ENCODE data around the gene MTX2. TPM values are rescaled to one million over a fixed set of nuclear protein-coding genes. Genes with fewer than 3 reads are reported as not detected.
"Not testable (repeated sequence)": the region's sequence is repeated elsewhere in the genome, so short reads cannot be mapped to it uniquely, and the experiment has no call there.

MTX2 gene
- total and polyA plus RNA-seq, 4 donors = 18.0 to 31.3 (median 22.5) TPM

- WGBS, 2 donors = 82 to 86% methylated on average over 3 of the region's 3 CpGs
- no peaks in the 10 kb centered on the region for H3K9me3 ChIP-seq (ENCODE audit: control insufficient read depth, low read length)
- intact Hi-C loops (cut with DNase I) = no loop called here
These were observed 27.8 kb downstream of the MTX2 start for GRCh38 chr2:176297067-176297466.

DNA sequence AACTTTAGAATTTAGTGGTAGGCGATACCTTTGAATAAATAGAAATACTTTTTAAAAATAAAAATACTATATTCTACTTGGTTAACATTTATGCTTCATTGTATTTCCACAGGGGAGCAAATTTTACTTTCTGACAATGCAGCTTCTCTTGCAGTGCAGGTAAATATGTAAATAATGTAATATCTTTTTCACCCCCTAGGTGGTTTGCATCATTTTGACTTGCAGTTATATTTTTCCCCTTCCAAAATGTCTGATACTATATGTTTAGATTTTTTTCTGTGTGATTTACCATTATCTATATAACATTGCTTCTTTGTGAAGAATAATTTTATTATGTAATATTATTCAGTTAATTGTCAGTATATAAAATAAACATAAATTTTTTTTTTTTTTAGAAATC is 28.5 kb downstream of the MTX2 start:
- no peak for ATAC-seq (ENCODE audit: low FRiP score)
- intact Hi-C loops (cut with DNase I) = no loop called here

More at GRCh38 chr2:176297067-176297466, 27.8 kb downstream of the MTX2 start:
- Histone ChIP-seq H3K27me3 (ENCODE audit: control insufficient read depth in 1 of 2, insufficient read depth in 2 of 2, low read length in 1 of 2) (no peaks in the 10 kb centered on the region), H3K36me3 (ENCODE audit: control insufficient read depth in 1 of 2, insufficient read depth in 2 of 2, low read length in 1 of 2) (peaks cover 0 to 2% of the 10 kb centered on the region in 2 donors), H3K27ac (ENCODE audit: low read depth in 1 of 2, low read length in 2 of 2) (no peak overlapping the region), H3K4me3 (ENCODE audit: low read length in 2 of 2) (no peak overlapping the region), H3K4me1 (ENCODE audit: control insufficient read depth in 1 of 2, insufficient read depth in 2 of 2, low read length in 2 of 2) (no peaks in the 10 kb centered on the region)
- no peak for DNase-seq
- ATAC-seq (ENCODE audit: low FRiP score) = no peak

GRCh38 chr2:176306020-176306419 is 36.8 kb downstream of the MTX2 start:
- H3K27ac ChIP-seq (ENCODE audit: low read depth in 1 of 2, low read length in 2 of 2); H3K36me3 ChIP-seq (ENCODE audit: control insufficient read depth in 1 of 2, insufficient read depth in 2 of 2, low read length in 1 of 2); H3K27me3 ChIP-seq (ENCODE audit: control insufficient read depth in 1 of 2, insufficient read depth in 2 of 2, low read length in 1 of 2); H3K4me1 ChIP-seq (ENCODE audit: control insufficient read depth in 1 of 2, insufficient read depth in 2 of 2, low read length in 2 of 2); H3K4me3 ChIP-seq (ENCODE audit: low read length in 2 of 2); DNase-seq; ATAC-seq (ENCODE audit: low FRiP score); H3K9me3 ChIP-seq (ENCODE audit: control insufficient read depth, low read length); intact Hi-C loops (cut with DNase I): not testable (repeated sequence)
- WGBS, 2 donors = 93 to 100% methylated on average over 1 of the region's 1 CpG

More for the DNA sequence above, 28.5 kb downstream of the MTX2 start:
- WGBS, 2 donors = 96 to 99% methylated on average over 1 of the region's 1 CpG
- H3K4me1 ChIP-seq (ENCODE audit: control insufficient read depth in 1 of 2, insufficient read depth in 2 of 2, low read length in 2 of 2) = no peaks in the 10 kb centered on the region
- no peak overlapping the region for H3K27ac ChIP-seq (ENCODE audit: low read depth in 1 of 2, low read length in 2 of 2)
- H3K9me3 ChIP-seq (ENCODE audit: control insufficient read depth, low read length) = no peaks in the 10 kb centered on the region
- no peaks in the 10 kb centered on the region for H3K27me3 ChIP-seq (ENCODE audit: control insufficient read depth in 1 of 2, insufficient read depth in 2 of 2, low read length in 1 of 2)
- no peak for DNase-seq
- peaks cover 0 to 2% of the 10 kb centered on the region in 2 donors for H3K36me3 ChIP-seq (ENCODE audit: control insufficient read depth in 1 of 2, insufficient read depth in 2 of 2, low read length in 1 of 2)
- H3K4me3 ChIP-seq (ENCODE audit: low read length in 2 of 2) = no peak overlapping the region

GRCh38 chr2:176317199-176317598 is 48.0 kb downstream of the MTX2 start:
- Histone ChIP-seq H3K9me3 (ENCODE audit: control insufficient read depth, low read length) (no peaks in the 10 kb centered on the region), H3K4me1 (ENCODE audit: control insufficient read depth in 1 of 2, insufficient read depth in 2 of 2, low read length in 2 of 2) (no peaks in the 10 kb centered on the region), H3K27me3 (ENCODE audit: control insufficient read depth in 1 of 2, insufficient read depth in 2 of 2, low read length in 1 of 2) (no peaks in the 10 kb centered on the region), H3K36me3 (ENCODE audit: control insufficient read depth in 1 of 2, insufficient read depth in 2 of 2, low read length in 1 of 2) (peaks cover 0 to 3% of the 10 kb centered on the region in 2 donors), H3K4me3 (ENCODE audit: low read length in 2 of 2) (no peak overlapping the region), H3K27ac (ENCODE audit: low read depth in 1 of 2, low read length in 2 of 2) (no peak overlapping the region)
- DNase-seq (no peak), ATAC-seq (ENCODE audit: low FRiP score) (no peak)
- intact Hi-C loops (cut with DNase I) = no loop called here

GRCh38 chr2:176317623-176318065 is 48.4 kb downstream of the MTX2 start:
- peaks cover 0 to 3% of the 10 kb centered on the region in 2 donors for H3K36me3 ChIP-seq (ENCODE audit: control insufficient read depth in 1 of 2, insufficient read depth in 2 of 2, low read length in 1 of 2)
- no peaks in the 10 kb centered on the region for H3K9me3 ChIP-seq (ENCODE audit: control insufficient read depth, low read length)
- DNase-seq = no peak
- H3K4me3 ChIP-seq (ENCODE audit: low read length in 2 of 2) = no peak overlapping the region
- H3K27ac ChIP-seq (ENCODE audit: low read depth in 1 of 2, low read length in 2 of 2) = no peak overlapping the region
- ATAC-seq (ENCODE audit: low FRiP score) = no peak
- no peaks in the 10 kb centered on the region for H3K4me1 ChIP-seq (ENCODE audit: control insufficient read depth in 1 of 2, insufficient read depth in 2 of 2, low read length in 2 of 2)
- intact Hi-C loops (cut with DNase I) = no loop called here
- H3K27me3 ChIP-seq (ENCODE audit: control insufficient read depth in 1 of 2, insufficient read depth in 2 of 2, low read length in 1 of 2) = no peaks in the 10 kb centered on the region
- 91 to 92% methylated on average over 1 of the region's 1 CpG for WGBS, 2 donors

GRCh38 chr2:176321916-176322315 is 52.7 kb downstream of the MTX2 start:
- no peak overlapping the region for H3K4me3 ChIP-seq (ENCODE audit: low read length in 2 of 2)
- intact Hi-C loops (cut with DNase I) = no loop called here
- H3K4me1 ChIP-seq (ENCODE audit: control insufficient read depth in 1 of 2, insufficient read depth in 2 of 2, low read length in 2 of 2) = no peaks in the 10 kb centered on the region
- ATAC-seq (ENCODE audit: low FRiP score) (no peak), DNase-seq (no peak)
- no peaks in the 10 kb centered on the region for H3K27me3 ChIP-seq (ENCODE audit: control insufficient read depth in 1 of 2, insufficient read depth in 2 of 2, low read length in 1 of 2)
- H3K9me3 ChIP-seq (ENCODE audit: control insufficient read depth, low read length) = no peaks in the 10 kb centered on the region
- no peak overlapping the region for H3K27ac ChIP-seq (ENCODE audit: low read depth in 1 of 2, low read length in 2 of 2)
- WGBS, 2 donors = 75 to 77% methylated on average over 1 of the region's 1 CpG
- H3K36me3 ChIP-seq (ENCODE audit: control insufficient read depth in 1 of 2, insufficient read depth in 2 of 2, low read length in 1 of 2) = peaks cover 0 to 3% of the 10 kb centered on the region in 2 donors

DNA sequence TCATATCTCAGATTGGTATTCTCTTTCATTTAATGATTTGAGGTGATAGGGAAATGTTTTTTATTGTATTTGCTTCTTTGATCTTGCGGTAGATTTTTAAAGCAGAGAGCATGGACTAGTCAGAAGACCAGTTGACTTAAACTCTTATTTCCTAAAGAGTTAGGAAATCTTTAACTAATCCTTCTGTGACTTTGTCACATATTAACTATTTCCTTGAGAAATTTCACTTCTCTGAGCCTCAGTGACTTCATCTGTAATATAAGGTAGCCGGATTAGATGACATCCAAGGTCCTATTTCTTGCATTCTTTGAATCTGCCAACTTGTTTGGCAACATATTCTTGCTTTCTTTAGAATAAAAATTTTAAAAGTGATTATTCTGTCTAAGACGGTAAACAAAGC is 55.6 kb downstream of the MTX2 start:
- ATAC-seq (ENCODE audit: low FRiP score) = no peak
- no peak overlapping the region for H3K27ac ChIP-seq (ENCODE audit: low read depth in 1 of 2, low read length in 2 of 2)
- no peak overlapping the region for H3K4me3 ChIP-seq (ENCODE audit: low read length in 2 of 2)
- DNase-seq = no peak
- H3K27me3 ChIP-seq (ENCODE audit: control insufficient read depth in 1 of 2, insufficient read depth in 2 of 2, low read length in 1 of 2) = no peaks in the 10 kb centered on the region
- no peaks in the 10 kb centered on the region for H3K9me3 ChIP-seq (ENCODE audit: control insufficient read depth, low read length)
- WGBS, 2 donors = 95 to 96% methylated on average over 3 of the region's 3 CpGs
- H3K4me1 ChIP-seq (ENCODE audit: control insufficient read depth in 1 of 2, insufficient read depth in 2 of 2, low read length in 2 of 2) = no peaks in the 10 kb centered on the region
- peaks cover 0 to 3% of the 10 kb centered on the region in 2 donors for H3K36me3 ChIP-seq (ENCODE audit: control insufficient read depth in 1 of 2, insufficient read depth in 2 of 2, low read length in 1 of 2)
- intact Hi-C loops (cut with DNase I) = no loop called here

DNA sequence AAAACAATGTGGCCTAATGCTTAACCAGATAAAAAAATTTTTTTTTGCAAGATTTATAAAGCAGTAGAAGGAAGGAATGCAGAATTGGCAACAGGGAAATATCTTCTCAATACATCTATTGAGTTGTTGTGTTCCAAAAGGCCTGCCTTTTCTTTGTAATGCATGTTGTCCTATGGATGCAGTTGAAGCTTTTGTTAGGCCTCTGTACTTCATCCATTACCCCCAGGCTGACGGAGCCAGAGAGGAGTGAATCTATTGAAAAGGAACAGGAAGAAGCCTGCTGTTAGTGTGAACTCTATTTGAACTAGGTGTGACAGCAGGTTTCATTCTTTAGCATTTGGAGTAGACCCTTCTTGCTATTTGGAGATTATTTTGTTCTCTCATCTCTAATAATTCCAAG is 56.5 kb downstream of the MTX2 start:
- WGBS, 2 donors = 90 to 98% methylated on average over 1 of the region's 1 CpG
- peaks cover 0 to under 1% of the 10 kb centered on the region in 2 donors for H3K36me3 ChIP-seq (ENCODE audit: control insufficient read depth in 1 of 2, insufficient read depth in 2 of 2, low read length in 1 of 2)
- no peak overlapping the region for H3K27ac ChIP-seq (ENCODE audit: low read depth in 1 of 2, low read length in 2 of 2)
- intact Hi-C loops (cut with DNase I) = no loop called here
- ATAC-seq (ENCODE audit: low FRiP score) = no peak
- no peak overlapping the region for H3K4me3 ChIP-seq (ENCODE audit: low read length in 2 of 2)
- no peak for DNase-seq
- no peaks in the 10 kb centered on the region for H3K4me1 ChIP-seq (ENCODE audit: control insufficient read depth in 1 of 2, insufficient read depth in 2 of 2, low read length in 2 of 2)
- H3K9me3 ChIP-seq (ENCODE audit: control insufficient read depth, low read length) = no peaks in the 10 kb centered on the region
- H3K27me3 ChIP-seq (ENCODE audit: control insufficient read depth in 1 of 2, insufficient read depth in 2 of 2, low read length in 1 of 2) = no peaks in the 10 kb centered on the region

- ATAC-seq (ENCODE audit: low FRiP score) = no peak
- Histone ChIP-seq H3K27ac (ENCODE audit: low read depth in 1 of 2, low read length in 2 of 2) (no peak overlapping the region), H3K27me3 (ENCODE audit: control insufficient read depth in 1 of 2, insufficient read depth in 2 of 2, low read length in 1 of 2) (no peaks in the 10 kb centered on the region), H3K4me1 (ENCODE audit: control insufficient read depth in 1 of 2, insufficient read depth in 2 of 2, low read length in 2 of 2) (no peaks in the 10 kb centered on the region), H3K36me3 (ENCODE audit: control insufficient read depth in 1 of 2, insufficient read depth in 2 of 2, low read length in 1 of 2) (no peaks in the 10 kb centered on the region), H3K4me3 (ENCODE audit: low read length in 2 of 2) (no peak overlapping the region), H3K9me3 (ENCODE audit: control insufficient read depth, low read length) (no peaks in the 10 kb centered on the region)
- DNase-seq = no peak
- 93 to 94% methylated on average over 3 of the region's 3 CpGs for WGBS, 2 donors
- intact Hi-C loops (cut with DNase I) = no loop called here
These were observed 58.9 kb downstream of the MTX2 start for GRCh38 chr2:176328149-176328548.
